ENCODE data around the gene FMO2. TPM values are rescaled to one million over a fixed set of nuclear protein-coding genes. Genes with fewer than 3 reads are reported as not detected.

FMO2 gene
- total RNA-seq, 1 experiment from 2014 or later, result not detected

GRCh38 chr1:171174560-171175294, 10.4 kb upstream of the FMO2 start:
- DNase-seq (ENCODE audit: low read depth), result no peak

DNA sequence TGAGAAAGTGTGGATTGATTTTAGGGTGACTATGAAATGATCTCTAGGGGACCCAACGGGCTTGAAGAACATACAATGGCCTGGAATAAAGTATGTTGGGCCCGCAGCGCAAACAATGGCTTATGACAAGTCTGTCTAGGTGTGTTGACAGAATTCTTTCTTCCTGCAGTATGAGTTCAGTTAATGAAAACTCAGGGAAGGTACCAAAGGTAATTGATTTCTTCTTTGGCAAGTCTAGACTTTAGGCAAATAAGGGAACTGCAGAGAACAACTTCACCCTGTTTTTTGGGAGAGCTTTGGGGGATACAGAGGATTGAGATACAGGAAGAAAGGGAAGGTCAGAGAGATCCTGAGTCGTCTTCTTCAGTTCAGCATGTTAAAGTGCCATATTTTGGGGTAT, 7.8 kb upstream of the FMO2 start:
- DNase-seq (ENCODE audit: low read depth), result no peak

- DNase-seq (ENCODE audit: low read depth), result no peak
Measured at GRCh38 chr1:171179318-171180227, 5.5 kb upstream of the FMO2 start.

- no peak for DNase-seq (ENCODE audit: low read depth)
Measured at GRCh38 chr1:171180670-171181069, 4.4 kb upstream of the FMO2 start.

DNA sequence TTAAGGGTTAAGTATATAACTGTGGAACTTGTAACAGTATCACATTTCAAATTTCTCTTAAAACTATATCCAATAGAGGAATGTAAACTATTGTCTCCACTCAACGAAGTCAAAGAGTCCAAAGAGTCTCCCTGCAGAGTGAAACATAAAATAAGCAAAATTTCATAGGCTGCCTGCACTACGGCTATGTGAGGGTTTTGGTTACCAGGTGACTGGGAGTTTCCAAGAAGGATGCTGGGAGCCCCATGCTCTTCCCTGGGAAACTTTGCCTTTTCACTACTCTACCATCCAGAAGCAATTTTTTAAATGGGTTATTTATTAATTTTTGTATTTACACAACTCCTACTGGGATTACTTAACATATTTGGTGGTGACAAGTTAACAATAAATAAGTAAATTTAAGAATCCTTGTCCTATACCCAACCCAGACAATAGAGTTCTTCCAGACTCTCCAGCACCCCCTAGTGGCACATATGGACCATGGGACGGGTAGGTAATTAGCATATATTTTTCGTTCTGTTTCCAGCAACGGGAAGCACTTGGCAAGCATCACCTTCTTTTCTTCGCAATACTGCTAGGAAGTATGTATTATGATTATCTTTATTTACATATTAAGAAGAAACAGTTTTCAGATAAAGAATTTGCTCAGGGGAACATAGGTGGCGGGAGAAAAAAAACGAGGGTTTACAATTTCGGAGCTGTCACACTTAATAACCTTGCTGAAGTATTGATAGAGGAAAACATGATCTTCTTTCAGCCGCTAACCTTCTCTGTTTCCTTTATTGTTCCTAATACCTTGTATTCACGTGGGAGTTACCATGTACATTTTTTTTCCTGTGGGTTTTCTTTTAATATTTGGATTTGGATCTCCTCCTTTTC, 3.5 kb downstream of the FMO2 start:
- DNase-seq (ENCODE audit: low read depth), result peak; percentile 54

DNA sequence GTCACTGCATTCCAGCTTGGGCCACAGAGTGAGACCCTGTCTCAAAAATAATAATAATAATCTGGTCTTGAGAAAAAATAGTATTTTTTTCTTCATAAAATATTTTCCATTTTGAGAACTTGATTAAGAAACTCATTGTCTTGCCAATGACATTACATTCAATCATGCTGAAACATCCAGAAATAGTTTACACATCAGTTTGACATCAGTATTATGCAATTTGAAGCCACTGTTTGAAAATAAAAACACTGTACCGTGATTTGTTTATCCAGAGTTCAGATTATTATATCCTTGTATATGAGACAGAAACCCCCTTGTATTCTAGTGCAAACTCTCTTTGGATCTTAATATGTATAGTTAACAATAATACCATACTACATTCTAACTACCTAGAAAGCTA, 6.9 kb downstream of the FMO2 start:
- no peak for DNase-seq (ENCODE audit: low read depth)

DNA sequence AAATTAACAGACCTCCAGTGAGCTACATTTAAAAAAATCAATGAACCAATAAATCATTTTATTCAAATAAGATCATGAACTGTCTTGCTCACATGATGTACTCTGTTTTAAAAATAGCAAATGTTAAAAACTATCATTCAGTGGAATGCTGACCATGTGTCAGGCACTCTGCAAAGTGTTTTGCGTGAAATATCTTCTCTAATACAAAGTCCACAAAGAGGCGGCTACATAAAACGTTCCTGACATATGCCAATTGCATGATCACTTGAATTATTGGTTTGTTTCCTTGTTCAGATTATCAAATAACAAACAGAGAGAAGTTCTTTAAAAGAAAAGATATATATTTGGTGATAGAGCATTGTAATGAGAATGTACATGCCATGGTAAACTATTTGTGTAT, 10.7 kb downstream of the FMO2 start:
- DNase-seq (ENCODE audit: low read depth), result no peak

GRCh38 chr1:171196351-171196750, 11.3 kb downstream of the FMO2 start:
- no peak for DNase-seq (ENCODE audit: low read depth)

GRCh38 chr1:171198081-171198480, 13.0 kb downstream of the FMO2 start:
- DNase-seq (ENCODE audit: low read depth), result no peak

- DNase-seq (ENCODE audit: low read depth), result no peak
Measured at GRCh38 chr1:171204296-171204695, 19.2 kb downstream of the FMO2 start.

DNA sequence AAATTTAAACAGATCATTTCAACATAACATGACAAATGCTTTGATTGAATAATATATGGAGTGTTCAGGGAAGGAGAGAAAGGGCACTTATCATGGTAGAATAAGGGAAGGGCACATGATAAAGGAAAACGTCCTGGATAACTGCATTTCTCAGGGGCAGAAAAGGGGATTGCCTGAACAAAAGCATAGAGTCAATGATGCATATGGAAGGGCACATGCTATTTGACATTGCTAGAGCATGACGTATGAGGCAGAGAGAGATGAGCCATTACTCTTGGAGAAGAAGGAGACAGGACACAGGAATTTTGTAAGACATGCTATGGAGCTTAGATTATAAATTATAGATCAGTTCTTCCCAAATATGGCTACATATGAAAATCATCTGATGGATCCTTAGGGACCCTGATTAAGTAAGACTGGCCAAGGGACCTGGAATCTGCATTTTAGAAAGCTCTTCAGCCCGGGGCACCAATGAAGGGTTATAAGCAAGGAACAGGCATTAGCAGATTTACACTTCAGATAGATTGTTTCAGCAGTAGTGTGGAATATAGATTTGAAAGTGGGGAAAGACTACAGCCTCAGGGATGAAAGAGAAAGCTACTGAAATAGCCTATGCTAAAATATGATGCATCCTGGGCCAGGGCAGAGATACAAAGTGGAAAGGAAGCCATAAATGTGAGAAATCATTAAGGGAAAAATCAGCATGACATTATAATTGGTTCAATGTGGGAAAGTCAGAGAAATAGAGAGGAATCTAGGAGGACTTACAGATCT, 21.3 kb downstream of the FMO2 start:
- no peak for DNase-seq (ENCODE audit: low read depth)

GRCh38 chr1:171206978-171207355, 21.9 kb downstream of the FMO2 start:
- DNase-seq (ENCODE audit: low read depth), result no peak

DNA sequence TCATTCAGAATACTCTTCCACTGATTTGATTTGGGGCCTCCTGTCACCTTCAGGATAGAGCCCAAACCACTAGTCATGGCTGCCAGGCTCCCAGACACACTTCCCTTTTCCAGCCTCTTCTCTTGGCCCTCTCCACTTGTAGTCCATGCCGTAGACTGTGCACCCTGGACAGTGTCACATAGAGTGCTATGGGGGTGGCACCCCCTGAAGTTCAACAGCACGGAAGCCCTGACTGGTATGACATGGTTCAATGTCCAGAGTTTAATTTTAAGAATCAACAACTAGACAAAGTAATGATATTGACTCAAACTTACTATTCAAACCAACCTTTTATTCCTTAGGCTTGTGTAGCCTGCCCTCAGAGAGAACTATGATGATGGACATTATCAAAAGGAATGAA, 22.3 kb downstream of the FMO2 start:
- DNase-seq (ENCODE audit: low read depth), result no peak

- DNase-seq (ENCODE audit: low read depth), result no peak
Measured at GRCh38 chr1:171210355-171210754, 25.3 kb downstream of the FMO2 start.

DNA sequence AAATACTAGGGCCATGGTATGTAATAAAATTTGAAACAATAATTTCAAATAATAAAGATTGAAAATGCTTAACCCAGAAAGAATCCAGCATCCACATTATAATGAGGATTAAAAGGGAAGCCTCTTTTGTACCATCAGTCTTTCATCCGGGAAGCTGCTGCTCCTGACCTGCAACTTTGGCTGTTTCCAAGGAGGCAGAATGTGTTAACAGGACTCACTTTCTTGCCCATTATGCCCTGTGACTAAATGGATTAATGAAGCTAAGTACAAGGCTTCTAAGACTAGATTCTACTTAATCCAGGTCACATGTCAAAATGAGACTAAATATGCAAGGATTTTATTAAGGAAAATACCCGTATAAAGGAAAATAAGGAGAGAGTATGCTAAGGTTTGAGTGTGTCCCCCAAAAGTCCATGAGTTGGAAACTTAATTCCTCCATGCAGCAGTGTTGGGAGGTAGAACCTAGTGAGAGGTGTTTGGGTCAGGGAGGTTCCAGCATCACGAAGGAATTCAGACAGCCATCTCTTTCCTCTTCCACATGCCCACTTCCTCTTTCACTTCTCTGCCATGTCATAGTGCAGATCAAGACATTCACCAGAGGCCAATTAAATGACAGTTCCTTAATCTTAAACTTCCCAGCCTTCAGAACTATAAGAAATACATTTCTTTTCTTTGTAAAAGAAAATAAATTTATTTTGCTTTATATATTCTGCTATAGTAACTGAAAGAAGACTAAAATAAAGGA, 27.7 kb downstream of the FMO2 start:
- DNase-seq (ENCODE audit: low read depth), result no peak

- no peak for DNase-seq (ENCODE audit: low read depth)
Measured at GRCh38 chr1:171213559-171214454, 28.7 kb downstream of the FMO2 start.

DNA sequence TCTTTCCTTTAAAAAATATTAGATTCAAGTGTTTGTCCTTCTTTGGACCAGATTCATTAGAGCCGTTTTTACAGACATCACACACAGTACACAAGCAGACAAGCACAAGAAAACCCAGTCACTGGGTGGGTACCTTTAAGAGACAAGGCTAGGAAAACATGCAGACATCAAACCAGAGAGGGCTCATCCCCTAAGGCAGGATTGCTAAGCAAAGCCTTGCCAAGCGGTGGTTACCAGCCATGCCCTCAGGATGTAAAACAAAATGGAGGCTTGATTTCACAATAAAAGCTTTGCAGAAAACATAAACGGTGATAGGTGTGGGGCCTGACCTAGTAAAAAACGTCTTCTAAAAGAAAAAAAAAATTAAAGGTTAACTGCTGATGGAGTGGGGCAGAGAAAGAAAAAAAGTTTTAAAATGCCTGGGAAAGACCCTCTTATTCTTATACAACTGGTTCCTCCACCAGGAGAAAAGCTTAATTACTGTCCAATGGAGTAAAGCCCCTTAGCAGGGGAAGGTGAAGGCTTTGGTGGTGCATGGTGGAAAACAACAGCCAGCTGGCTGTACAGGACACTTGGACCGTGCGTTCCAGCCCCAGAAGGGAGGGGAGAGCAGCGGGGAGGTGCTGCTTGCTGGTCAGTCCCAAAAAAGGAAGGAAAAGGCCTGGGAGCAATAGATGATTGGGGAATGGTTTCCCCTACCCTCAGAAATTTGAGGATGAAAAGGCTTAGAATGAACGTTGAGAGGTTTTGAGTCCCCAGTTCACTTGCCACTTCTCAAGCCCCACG, 32.8 kb downstream of the FMO2 start:
- no peak for DNase-seq (ENCODE audit: low read depth)

- no peak for DNase-seq (ENCODE audit: low read depth)
Measured at GRCh38 chr1:171218661-171219060, 33.6 kb downstream of the FMO2 start.

Measured in LHCN-M2 (cell line).